Right lobe of liver (tissue), 4 donors: ENCODE data around the gene SETD6.

Experiments
- CTCF ChIP-seq, 4 donors: fragments of 200-600 bp in 3 of 4; fragments of 450-650 bp in 1 of 4; IDR thresholded peaks; one replicate each; pipeline versions ENCODE4 v1.5.1 to v1.8.0; 2016 to 2022; ENCODE audit warnings: antibody characterized with exemption in 4 of 4, mild to moderate bottlenecking in 2 of 4
- POLR2A ChIP-seq: fragments of 450-650 bp; IDR thresholded peaks from one replicate; pipeline ENCODE4 v1.6.1; 2017; ENCODE audit warnings: antibody characterized with exemption, mild to moderate bottlenecking
- donor health status: DM: no; HTN: no; CAD: no.
- donor health status: DM: no; HTN: no; CAD: no.
- donor health status: DM: no; HTN: yes; CAD: no.

GRCh38 chr16:58500430-58501241 is 14.7 kb upstream of the SETD6 start:
- TF ChIP-seq CTCF (IDR thresholded peaks at IDR 0.05) (no peak), POLR2A (no peak)
